OCI-LY1 (cell line): ENCODE results near the gene YPEL2.

Source experiments
- EZH2 ChIP-seq: fragments of 200-600 bp; sonication (generic), shearing (Covaris generic); IDR thresholded peaks from 2 replicates; pipeline ENCODE4 v1.8.0; 2017; ENCODE audit warnings: borderline replicate concordance, mixed run types, mild to moderate bottlenecking, antibody characterized with exemption, low read length, moderate library complexity, mixed read lengths
- TF ChIP-seq, protein P1 (sequence below): fragments of 200-600 bp; sonication (generic), shearing (Covaris generic); IDR thresholded peaks from 2 replicates; pipeline ENCODE4 v1.5.1; 2017; ENCODE audit warnings: mild to moderate bottlenecking, antibody characterized with exemption, low read length, moderate library complexity, mixed read lengths

DNA sequence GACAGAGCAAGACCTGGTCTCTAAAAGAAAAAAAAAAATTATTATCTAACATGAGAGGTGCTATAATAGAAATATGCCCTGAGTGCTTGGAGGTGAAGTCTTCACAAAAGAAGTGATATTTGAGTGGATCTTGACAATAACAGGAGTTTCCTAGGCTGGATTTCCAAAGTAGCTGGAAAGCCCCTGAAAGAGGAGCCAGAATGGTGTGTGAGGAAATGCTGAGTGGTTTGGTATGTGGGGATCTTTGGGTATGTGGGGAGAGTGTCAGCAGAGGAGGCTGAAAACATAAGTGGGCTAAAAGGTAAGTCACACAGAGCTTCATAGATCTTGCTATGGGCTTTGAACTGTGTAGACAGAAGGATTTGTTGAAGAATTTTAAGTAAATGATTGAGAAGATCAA is 100.1 kb downstream of the YPEL2 start:
- TF ChIP-seq, protein P1, sequence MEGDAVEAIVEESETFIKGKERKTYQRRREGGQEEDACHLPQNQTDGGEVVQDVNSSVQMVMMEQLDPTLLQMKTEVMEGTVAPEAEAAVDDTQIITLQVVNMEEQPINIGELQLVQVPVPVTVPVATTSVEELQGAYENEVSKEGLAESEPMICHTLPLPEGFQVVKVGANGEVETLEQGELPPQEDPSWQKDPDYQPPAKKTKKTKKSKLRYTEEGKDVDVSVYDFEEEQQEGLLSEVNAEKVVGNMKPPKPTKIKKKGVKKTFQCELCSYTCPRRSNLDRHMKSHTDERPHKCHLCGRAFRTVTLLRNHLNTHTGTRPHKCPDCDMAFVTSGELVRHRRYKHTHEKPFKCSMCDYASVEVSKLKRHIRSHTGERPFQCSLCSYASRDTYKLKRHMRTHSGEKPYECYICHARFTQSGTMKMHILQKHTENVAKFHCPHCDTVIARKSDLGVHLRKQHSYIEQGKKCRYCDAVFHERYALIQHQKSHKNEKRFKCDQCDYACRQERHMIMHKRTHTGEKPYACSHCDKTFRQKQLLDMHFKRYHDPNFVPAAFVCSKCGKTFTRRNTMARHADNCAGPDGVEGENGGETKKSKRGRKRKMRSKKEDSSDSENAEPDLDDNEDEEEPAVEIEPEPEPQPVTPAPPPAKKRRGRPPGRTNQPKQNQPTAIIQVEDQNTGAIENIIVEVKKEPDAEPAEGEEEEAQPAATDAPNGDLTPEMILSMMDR: no peak
- TF ChIP-seq EZH2: no peak
